Measurements from ENCODE around the gene SMOC2. TPM values are rescaled to one million over a fixed set of nuclear protein-coding genes. Genes with fewer than 3 reads are reported as not detected.

Gene SMOC2
- polyA plus RNA-seq, 1 of the 3 experiments (the other 2 are of a cell fraction): not detected

GRCh38 chr6:168507730-168508129, 66.7 kb downstream of the SMOC2 start (continued):
- no peak for TF ChIP-seq EP300 (IDR thresholded peaks at IDR 0.05; ENCODE audit: borderline replicate concordance in 1 of 2, low read depth in 1 of 2, low read length in 1 of 2)
- no peak for TF ChIP-seq CTCF (IDR thresholded peaks at IDR 0.05)
- no peak for TF ChIP-seq MXI1 (IDR thresholded peaks at IDR 0.05; ENCODE audit: low read depth, low read length)
- TF ChIP-seq SIN3A (IDR thresholded peaks at IDR 0.05; ENCODE audit: borderline replicate concordance, low read depth, low read length): no peak
- TF ChIP-seq YY1 (IDR thresholded peaks at IDR 0.05; ENCODE audit: low read depth): no peak
- no peak for TF ChIP-seq RFX5 (IDR thresholded peaks at IDR 0.05; ENCODE audit: low read length)

DNA sequence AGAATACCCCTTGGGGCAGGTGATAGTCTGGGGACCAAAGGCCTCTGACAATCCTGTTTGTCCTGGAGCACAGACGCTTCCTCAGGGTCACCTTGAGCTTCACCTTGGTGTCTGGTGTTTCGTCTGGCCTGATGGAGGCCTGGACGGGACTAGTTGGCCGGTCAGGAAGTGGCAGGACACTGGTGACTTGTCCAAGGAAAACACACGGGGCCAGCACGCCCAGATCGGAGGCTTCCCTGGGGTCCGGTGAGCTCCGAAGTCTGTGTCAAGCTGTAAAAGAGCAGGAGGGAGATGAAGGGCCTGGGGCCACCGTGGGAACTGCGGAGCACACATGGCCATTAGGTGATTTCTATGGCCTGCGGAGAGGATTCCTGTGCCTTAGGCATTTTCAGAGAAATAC, 67.9 kb downstream of the SMOC2 start:
- Histone ChIP-seq H3F3A (replicated peaks; ENCODE audit: insufficient read depth) (no peaks in the 10 kb centered on the region), H3K9ac (no peak overlapping the region), H3K27me3 (ENCODE audit: insufficient read depth) (no peaks in the 10 kb centered on the region), H3K4me2 (no peak overlapping the region), H3K36me3 (replicated peaks in 1 of 2; ENCODE audit: control insufficient read depth in 1 of 2, insufficient read depth in 2 of 2, low read length in 1 of 2) (no peaks in the 10 kb centered on the region), H4K20me1 (ENCODE audit: insufficient read depth) (no peaks in the 10 kb centered on the region), H3K4me1 (ENCODE audit: control insufficient read depth in 1 of 2, insufficient read depth in 2 of 2, low read depth in 1 of 2, low read length in 1 of 2) (no peaks in the 10 kb centered on the region; a peak in 1 of 4 replicates), H3K79me2 (ENCODE audit: insufficient read depth) (no peaks in the 10 kb centered on the region), H3K9me3 (no peaks in the 10 kb centered on the region), H3K4me3 (ENCODE audit: low read depth in 2 of 2, low read length in 1 of 2) (no peak overlapping the region), H3K27ac (ENCODE audit: low read depth in 2 of 2, low read length in 1 of 2) (no peak overlapping the region), H2AFZ (ENCODE audit: low read depth) (no peak overlapping the region), H3K9me2 (no peaks in the 10 kb centered on the region)
- POLR2A ChIA-PET: no interaction called here
- 35% methylated on average over 6 of the region's 12 CpGs for WGBS (ENCODE audit: low lambda C conversion rate)
- CTCF ChIA-PET: no interaction called here
- TF ChIP-seq RXRA (IDR thresholded peaks at IDR 0.05; ENCODE audit: borderline replicate concordance, low read depth) (no peak), ELF1 (IDR thresholded peaks at IDR 0.05) (no peak)
- no peak for DNase-seq

GRCh38 chr6:168513766-168514165, 72.8 kb downstream of the SMOC2 start:
- Histone ChIP-seq H3K36me3 (replicated peaks in 1 of 2; ENCODE audit: control insufficient read depth in 1 of 2, insufficient read depth in 2 of 2, low read length in 1 of 2) (no peaks in the 10 kb centered on the region), H3K4me3 (ENCODE audit: low read depth in 2 of 2, low read length in 1 of 2) (no peak overlapping the region), H3K4me2 (no peak overlapping the region), H3K27me3 (ENCODE audit: insufficient read depth) (no peaks in the 10 kb centered on the region), H3K9ac (no peak overlapping the region), H3K79me2 (ENCODE audit: insufficient read depth) (no peaks in the 10 kb centered on the region), H3K4me1 (ENCODE audit: control insufficient read depth in 1 of 2, insufficient read depth in 2 of 2, low read depth in 1 of 2, low read length in 1 of 2) (peaks cover 0 to 4% of the 10 kb centered on the region in 2 experiments; a peak in 1 of 4 replicates), H3F3A (replicated peaks; ENCODE audit: insufficient read depth) (no peaks in the 10 kb centered on the region), H3K9me2 (no peaks in the 10 kb centered on the region), H3K27ac (ENCODE audit: low read depth in 2 of 2, low read length in 1 of 2) (no peak overlapping the region), H2AFZ (ENCODE audit: low read depth) (no peak overlapping the region), H4K20me1 (ENCODE audit: insufficient read depth) (no peaks in the 10 kb centered on the region), H3K9me3 (no peaks in the 10 kb centered on the region)
- TF ChIP-seq CTCF (IDR thresholded peaks at IDR 0.05) (no peak), TAF1 (IDR thresholded peaks at IDR 0.05; ENCODE audit: borderline replicate concordance, low read depth, low read length) (no peak), RCOR1 (IDR thresholded peaks at IDR 0.05; ENCODE audit: low read length) (no peak), YY1 (IDR thresholded peaks at IDR 0.05; ENCODE audit: low read depth) (no peak), GABPA (IDR thresholded peaks at IDR 0.05; ENCODE audit: low read depth) (no peak), JUND (IDR thresholded peaks at IDR 0.05) (no peak), CHD2 (IDR thresholded peaks at IDR 0.05; ENCODE audit: low read length, partially characterized antibody) (no peak)
- ChIA-PET CTCF (no interaction called here), POLR2A (no interaction called here)
- WGBS (ENCODE audit: low lambda C conversion rate): 35% methylated on average over 4 of the region's 8 CpGs
- DNase-seq: no peak
